ENCODE measurements around the gene LAMP5.

DNA sequence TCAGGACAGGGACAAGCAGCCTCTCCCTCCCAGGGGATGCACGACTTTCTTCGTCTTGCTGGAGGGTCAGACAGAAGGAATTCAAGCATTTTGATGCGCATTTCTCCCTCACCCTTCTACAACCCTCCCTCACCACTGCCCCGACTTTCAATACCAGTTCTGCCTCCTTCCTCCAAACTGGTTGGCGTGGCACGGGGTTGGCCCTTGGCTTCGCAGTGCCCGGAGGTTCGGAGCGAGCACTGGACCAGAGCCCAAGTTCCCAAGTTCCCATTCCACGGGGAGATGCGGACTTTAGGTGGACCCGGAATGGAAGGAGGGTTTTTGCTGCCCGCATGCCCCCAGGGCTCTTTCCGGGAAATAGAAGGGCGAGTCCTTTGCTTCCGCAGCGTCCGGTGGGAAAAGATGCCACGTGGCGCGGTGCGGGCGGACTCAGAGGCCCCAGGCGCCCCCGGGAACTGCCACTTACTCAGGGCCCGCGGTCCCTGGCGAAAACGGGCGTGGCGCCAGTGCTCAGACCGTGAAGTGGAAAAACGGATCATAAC, 8.0 kb upstream of the LAMP5 start:
- TF ChIP-seq POLR2A (IDR thresholded peaks at IDR 0.05) = no peak
- TF ChIP-seq, protein P1, sequence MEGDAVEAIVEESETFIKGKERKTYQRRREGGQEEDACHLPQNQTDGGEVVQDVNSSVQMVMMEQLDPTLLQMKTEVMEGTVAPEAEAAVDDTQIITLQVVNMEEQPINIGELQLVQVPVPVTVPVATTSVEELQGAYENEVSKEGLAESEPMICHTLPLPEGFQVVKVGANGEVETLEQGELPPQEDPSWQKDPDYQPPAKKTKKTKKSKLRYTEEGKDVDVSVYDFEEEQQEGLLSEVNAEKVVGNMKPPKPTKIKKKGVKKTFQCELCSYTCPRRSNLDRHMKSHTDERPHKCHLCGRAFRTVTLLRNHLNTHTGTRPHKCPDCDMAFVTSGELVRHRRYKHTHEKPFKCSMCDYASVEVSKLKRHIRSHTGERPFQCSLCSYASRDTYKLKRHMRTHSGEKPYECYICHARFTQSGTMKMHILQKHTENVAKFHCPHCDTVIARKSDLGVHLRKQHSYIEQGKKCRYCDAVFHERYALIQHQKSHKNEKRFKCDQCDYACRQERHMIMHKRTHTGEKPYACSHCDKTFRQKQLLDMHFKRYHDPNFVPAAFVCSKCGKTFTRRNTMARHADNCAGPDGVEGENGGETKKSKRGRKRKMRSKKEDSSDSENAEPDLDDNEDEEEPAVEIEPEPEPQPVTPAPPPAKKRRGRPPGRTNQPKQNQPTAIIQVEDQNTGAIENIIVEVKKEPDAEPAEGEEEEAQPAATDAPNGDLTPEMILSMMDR (IDR thresholded peaks at IDR 0.05) = no peak
- no peak for TF ChIP-seq POLR2AphosphoS5 (IDR thresholded peaks at IDR 0.05)
- TF ChIP-seq EP300 (IDR thresholded peaks at IDR 0.05) = no peak

Data from gastroesophageal sphincter (tissue), 3 donors.